Calu3 (cell line): ENCODE measurements around the gene ATP2C2. TPM values are rescaled to one million over a fixed set of nuclear protein-coding genes. Genes with fewer than 3 reads are reported as not detected.

ENCODE experiments used
- BruUV-seq: library from RNA; stranded (reverse); fragments of 400-500 nt; replicated peaks from 2 replicates; lab custom pipeline; 2021; lab: Mats Ljungman, UMichigan
- CTCF ChIA-PET: fragments of 300-600 bp; sonication (Branson Sonifier 250); formaldehyde crosslinking; loops from one replicate; lab custom pipeline; 2022; ENCODE audit warnings: antibody characterized with exemption; lab: Charles Lee
- DNase-seq: peaks from one replicate; pipeline ENCODE4 v3.0.0; 2022
- H3K27ac Mint-ChIP-seq: one replicate; pipeline ENCODE4 v1.8.0; 2022; ENCODE audit warnings: mixed read lengths; ENCODE audit not compliant: unreplicated experiment
- H3K27me3 Mint-ChIP-seq: one replicate; pipeline ENCODE4 v1.8.0; 2022; ENCODE audit warnings: mixed read lengths; ENCODE audit not compliant: unreplicated experiment
- H3K36me3 Mint-ChIP-seq: one replicate; pipeline ENCODE4 v1.8.0; 2022; ENCODE audit warnings: mild to moderate bottlenecking, moderate library complexity, mixed read lengths; ENCODE audit not compliant: insufficient read depth, unreplicated experiment
- H3K4me1 Mint-ChIP-seq: one replicate; pipeline ENCODE4 v1.8.0; 2022; ENCODE audit warnings: mild to moderate bottlenecking, low read depth, mixed read lengths; ENCODE audit not compliant: unreplicated experiment
- H3K4me3 Mint-ChIP-seq: one replicate; pipeline ENCODE4 v1.8.0; 2022; ENCODE audit warnings: mild to moderate bottlenecking, low read depth, moderate library complexity, mixed read lengths; ENCODE audit not compliant: unreplicated experiment
- H3K9me3 Mint-ChIP-seq: one replicate; pipeline ENCODE4 v1.8.0; 2022; ENCODE audit warnings: low read depth, mixed read lengths; ENCODE audit not compliant: unreplicated experiment
- intact Hi-C: fragments of 100-400 bp; cut with micrococcal nuclease; formaldehyde crosslinking; loops from one replicate; pipeline ENCODE4 v1.10.0; 2022; ENCODE audit not compliant: unreplicated experiment
- total RNA-seq: library from RNA; stranded (reverse); gene quantifications from 2 replicates; pipeline ENCODE4 v1.2.3, GENCODE V29; 2022
- TF ChIP-seq, protein P1 (sequence below): fragments of 200-600 bp; IDR thresholded peaks from one replicate; pipeline ENCODE4 v1.8.0; 2022; ENCODE audit warnings: antibody characterized with exemption; ENCODE audit not compliant: unreplicated experiment

The ATP2C2 gene
- total RNA-seq, 1 experiment from 2014 or later, result 30.5 TPM

- Mint-ChIP-seq H3K36me3 (peaks cover 21% of the 10 kb centered on the region), H3K4me1 (no peaks in the 10 kb centered on the region), H3K27ac (no peak overlapping the region), H3K4me3 (no peak overlapping the region), H3K27me3 (no peaks in the 10 kb centered on the region), H3K9me3 (no peaks in the 10 kb centered on the region)
- TF ChIP-seq, protein P1, sequence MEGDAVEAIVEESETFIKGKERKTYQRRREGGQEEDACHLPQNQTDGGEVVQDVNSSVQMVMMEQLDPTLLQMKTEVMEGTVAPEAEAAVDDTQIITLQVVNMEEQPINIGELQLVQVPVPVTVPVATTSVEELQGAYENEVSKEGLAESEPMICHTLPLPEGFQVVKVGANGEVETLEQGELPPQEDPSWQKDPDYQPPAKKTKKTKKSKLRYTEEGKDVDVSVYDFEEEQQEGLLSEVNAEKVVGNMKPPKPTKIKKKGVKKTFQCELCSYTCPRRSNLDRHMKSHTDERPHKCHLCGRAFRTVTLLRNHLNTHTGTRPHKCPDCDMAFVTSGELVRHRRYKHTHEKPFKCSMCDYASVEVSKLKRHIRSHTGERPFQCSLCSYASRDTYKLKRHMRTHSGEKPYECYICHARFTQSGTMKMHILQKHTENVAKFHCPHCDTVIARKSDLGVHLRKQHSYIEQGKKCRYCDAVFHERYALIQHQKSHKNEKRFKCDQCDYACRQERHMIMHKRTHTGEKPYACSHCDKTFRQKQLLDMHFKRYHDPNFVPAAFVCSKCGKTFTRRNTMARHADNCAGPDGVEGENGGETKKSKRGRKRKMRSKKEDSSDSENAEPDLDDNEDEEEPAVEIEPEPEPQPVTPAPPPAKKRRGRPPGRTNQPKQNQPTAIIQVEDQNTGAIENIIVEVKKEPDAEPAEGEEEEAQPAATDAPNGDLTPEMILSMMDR, result no peak
- no TSS peak for BruUV-seq
- CTCF ChIA-PET, result interaction anchor here (0.7 kb wide), 2 partner anchors 22 to 602 kb away, joined by 3 read pairs; no protein-coding TSS in a partner anchor
- intact Hi-C loops, result no loop called here
- DNase-seq, result no peak
Observed at GRCh38 chr16:84453061-84453752, 84.9 kb downstream of the ATP2C2 start.

DNA sequence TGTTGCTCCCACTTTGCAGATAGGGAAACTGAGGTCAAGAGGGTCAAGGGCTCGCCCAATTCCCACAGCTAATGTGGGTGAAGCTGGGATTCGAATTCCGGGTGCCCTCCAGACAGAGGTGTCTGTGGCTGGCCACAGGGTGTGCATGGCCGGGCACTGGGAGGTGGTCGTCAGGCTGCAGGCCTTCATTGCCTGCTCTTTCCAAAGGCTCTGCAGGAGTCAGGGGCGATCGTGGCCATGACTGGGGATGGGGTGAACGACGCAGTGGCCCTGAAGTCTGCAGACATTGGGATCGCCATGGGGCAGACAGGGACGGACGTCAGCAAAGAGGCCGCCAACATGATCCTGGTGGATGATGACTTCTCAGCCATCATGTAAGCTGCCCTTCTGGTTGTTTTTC, 86.3 kb downstream of the ATP2C2 start:
- no TSS peak for BruUV-seq
- intact Hi-C loops, result no loop called here
- no peak overlapping the region for H3K4me3 Mint-ChIP-seq
- H3K9me3 Mint-ChIP-seq, result no peaks in the 10 kb centered on the region
- peaks cover 16% of the 10 kb centered on the region for H3K36me3 Mint-ChIP-seq
- no peak for DNase-seq
- TF ChIP-seq, protein P1, result no peak
- H3K27me3 Mint-ChIP-seq, result no peaks in the 10 kb centered on the region
- no peak overlapping the region for H3K27ac Mint-ChIP-seq
- no peaks in the 10 kb centered on the region for H3K4me1 Mint-ChIP-seq
- CTCF ChIA-PET, result no interaction called here

DNA sequence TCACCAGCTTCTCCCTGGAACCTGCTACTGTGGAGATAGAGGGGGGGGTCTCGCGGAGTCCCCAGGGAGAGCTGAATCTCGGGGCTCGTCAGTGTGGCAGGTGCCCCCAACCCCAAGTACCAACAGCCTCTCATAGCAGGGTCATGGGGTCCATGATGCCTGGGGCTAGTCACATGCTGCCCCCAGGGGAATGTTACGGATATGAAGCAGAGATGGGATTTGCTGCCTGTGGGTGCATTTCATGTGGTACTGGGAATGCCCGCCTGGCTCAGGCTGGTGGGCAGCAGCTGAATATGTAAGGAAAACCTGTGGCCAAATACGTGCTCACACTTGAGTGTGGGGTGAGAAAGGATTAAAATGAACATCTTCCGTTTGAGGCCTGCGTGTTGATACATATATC, 86.7 kb downstream of the ATP2C2 start:
- CTCF ChIA-PET, result no interaction called here
- TF ChIP-seq, protein P1, result no peak
- peaks cover 15% of the 10 kb centered on the region for H3K36me3 Mint-ChIP-seq
- no peaks in the 10 kb centered on the region for H3K9me3 Mint-ChIP-seq
- BruUV-seq, result no TSS peak
- no peak for DNase-seq
- no peak overlapping the region for H3K27ac Mint-ChIP-seq
- no peak overlapping the region for H3K4me3 Mint-ChIP-seq
- intact Hi-C loops, result no loop called here
- no peaks in the 10 kb centered on the region for H3K4me1 Mint-ChIP-seq
- H3K27me3 Mint-ChIP-seq, result no peaks in the 10 kb centered on the region

DNA sequence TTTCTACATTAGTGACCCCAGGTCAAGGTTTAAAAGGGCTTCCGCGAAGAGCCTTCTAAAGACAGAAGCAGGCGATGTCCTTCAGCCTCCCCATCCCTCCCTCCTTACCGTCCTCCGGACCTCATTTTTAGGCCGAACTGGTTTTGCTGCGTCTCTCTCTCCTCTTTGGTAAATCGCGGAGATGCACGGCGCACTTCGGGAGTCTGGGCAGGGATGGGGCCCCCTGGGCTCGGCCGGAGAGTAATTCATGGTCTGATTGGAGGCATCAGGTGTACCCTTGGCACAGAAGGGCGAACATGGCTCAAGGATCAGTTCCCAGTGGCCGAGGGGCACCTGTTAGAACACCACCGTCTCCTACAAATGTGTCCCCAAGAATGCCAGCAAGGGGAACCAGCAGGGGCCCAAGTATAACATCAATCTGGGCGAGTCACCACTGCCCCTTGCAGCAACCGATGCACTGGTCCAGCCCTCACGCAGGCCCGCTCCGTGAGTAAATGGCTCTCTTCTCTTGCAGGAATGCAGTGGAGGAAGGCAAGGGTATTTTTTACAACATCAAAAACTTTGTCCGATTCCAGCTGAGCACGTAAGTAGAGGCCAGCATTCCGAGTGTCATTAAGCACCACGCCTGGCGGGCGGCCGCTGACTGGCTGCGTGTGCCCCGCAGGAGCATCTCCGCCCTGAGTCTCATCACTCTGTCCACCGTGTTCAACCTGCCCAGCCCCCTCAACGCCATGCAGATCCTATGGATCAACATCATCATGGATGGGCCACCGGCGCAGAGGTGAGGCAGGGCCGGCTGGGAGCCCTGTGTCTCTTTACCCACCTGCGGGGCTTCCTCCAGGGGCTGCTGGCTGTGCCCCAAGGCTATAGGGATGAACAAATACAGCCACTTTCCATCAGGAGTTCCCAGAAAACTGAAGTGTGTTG, 90.5 kb downstream of the ATP2C2 start:
- no peak overlapping the region for H3K27ac Mint-ChIP-seq
- no TSS peak for BruUV-seq
- H3K4me1 Mint-ChIP-seq, result no peaks in the 10 kb centered on the region
- TF ChIP-seq, protein P1, result no peak
- CTCF ChIA-PET, result no interaction called here
- no peaks in the 10 kb centered on the region for H3K27me3 Mint-ChIP-seq
- intact Hi-C loops, result no loop called here
- no peak for DNase-seq
- H3K4me3 Mint-ChIP-seq, result no peak overlapping the region
- no peaks in the 10 kb centered on the region for H3K9me3 Mint-ChIP-seq
- peaks cover 29% of the 10 kb centered on the region for H3K36me3 Mint-ChIP-seq
